ENCODE data around the gene PLEKHB2. TPM values are rescaled to one million over a fixed set of nuclear protein-coding genes. Genes with fewer than 3 reads are reported as not detected.
"Not testable (repeated sequence)": the region's sequence is repeated elsewhere in the genome, so short reads cannot be mapped to it uniquely, and the experiment has no call there.

PLEKHB2 gene
- total RNA-seq, 1 donor from 2014 or later = 57.7 TPM

DNA sequence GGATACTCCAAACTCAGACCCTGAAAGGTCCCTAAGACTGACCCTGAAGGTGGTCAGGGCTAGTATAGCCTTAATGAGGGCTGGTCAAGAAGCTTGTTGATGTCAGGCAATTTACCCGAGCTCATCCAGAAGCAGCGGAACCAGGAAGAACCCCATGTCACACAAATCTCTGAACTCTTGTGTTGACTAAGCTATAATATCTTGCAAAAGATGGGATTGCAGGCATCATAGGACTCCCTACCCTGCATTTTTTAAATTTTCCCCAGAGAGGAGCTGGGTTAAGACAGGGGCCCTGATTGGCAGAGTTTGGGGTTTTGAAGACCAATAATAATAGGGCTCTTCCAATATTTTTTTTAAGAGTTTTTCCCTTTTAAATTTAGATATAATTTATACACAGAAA, 2.0 kb upstream of the PLEKHB2 start:
- Mint-ChIP-seq H3K4me3 (ENCODE audit: unreplicated experiment) (no peak overlapping the region), H3K9me3 (ENCODE audit: low read depth) (no peaks in the 10 kb centered on the region), H3K27me3 (ENCODE audit: low read depth) (no peaks in the 10 kb centered on the region), H3K27ac (ENCODE audit: unreplicated experiment) (no peak overlapping the region), H3K36me3 (ENCODE audit: low read depth) (peaks cover 2% of the 10 kb centered on the region), H3K4me1 (ENCODE audit: low read depth) (peaks cover 26% of the 10 kb centered on the region)
- DNase-seq (ENCODE audit: low spot score) = no peak
- TF ChIP-seq, protein P1, sequence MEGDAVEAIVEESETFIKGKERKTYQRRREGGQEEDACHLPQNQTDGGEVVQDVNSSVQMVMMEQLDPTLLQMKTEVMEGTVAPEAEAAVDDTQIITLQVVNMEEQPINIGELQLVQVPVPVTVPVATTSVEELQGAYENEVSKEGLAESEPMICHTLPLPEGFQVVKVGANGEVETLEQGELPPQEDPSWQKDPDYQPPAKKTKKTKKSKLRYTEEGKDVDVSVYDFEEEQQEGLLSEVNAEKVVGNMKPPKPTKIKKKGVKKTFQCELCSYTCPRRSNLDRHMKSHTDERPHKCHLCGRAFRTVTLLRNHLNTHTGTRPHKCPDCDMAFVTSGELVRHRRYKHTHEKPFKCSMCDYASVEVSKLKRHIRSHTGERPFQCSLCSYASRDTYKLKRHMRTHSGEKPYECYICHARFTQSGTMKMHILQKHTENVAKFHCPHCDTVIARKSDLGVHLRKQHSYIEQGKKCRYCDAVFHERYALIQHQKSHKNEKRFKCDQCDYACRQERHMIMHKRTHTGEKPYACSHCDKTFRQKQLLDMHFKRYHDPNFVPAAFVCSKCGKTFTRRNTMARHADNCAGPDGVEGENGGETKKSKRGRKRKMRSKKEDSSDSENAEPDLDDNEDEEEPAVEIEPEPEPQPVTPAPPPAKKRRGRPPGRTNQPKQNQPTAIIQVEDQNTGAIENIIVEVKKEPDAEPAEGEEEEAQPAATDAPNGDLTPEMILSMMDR (IDR thresholded peaks at IDR 0.05) = no peak

DNA sequence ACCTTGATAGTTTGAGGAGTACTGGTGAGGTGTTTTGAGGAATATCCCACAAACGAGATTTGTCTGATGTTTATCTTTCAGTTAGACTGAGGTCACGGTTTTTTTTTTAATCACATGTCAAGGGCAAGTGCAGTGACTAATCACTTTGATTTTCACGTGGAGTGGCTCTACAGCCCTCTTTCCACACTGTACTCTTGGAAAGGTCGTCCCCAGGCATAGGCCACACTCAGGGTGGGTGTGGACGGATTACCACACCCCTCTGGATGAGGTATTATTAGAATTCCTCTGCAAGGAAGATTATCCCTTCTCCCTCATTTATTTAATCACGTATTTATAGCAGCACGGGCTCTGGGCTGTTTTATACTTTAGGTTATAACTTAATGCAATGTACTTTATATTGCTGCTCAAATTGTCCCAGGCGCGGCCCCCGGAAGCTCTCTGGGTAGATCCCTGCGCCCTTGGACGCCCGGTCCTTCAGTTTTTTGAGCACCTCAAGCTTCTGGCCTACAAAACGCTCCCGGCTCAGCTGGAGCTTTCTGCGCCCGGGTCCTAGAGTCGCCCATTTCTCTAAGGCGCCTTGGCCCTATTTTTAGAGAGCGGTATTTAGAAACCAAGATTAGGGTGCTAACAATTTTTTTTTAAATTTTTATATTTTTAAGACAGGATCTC, 515 bp upstream of the PLEKHB2 start:
- no peaks in the 10 kb centered on the region for H3K27me3 Mint-ChIP-seq (ENCODE audit: low read depth)
- DNase-seq (ENCODE audit: low spot score) = no peak
- TF ChIP-seq, protein P1 (IDR thresholded peaks at IDR 0.05) = no peak
- H3K9me3 Mint-ChIP-seq (ENCODE audit: low read depth) = no peaks in the 10 kb centered on the region
- H3K36me3 Mint-ChIP-seq (ENCODE audit: low read depth) = peaks cover 3% of the 10 kb centered on the region
- peaks cover 34% of the 10 kb centered on the region for H3K4me1 Mint-ChIP-seq (ENCODE audit: low read depth)
- peak overlapping the region; percentile 97 for H3K27ac Mint-ChIP-seq (ENCODE audit: unreplicated experiment)
- H3K4me3 Mint-ChIP-seq (ENCODE audit: unreplicated experiment) = peak overlapping the region; percentile 91

DNA sequence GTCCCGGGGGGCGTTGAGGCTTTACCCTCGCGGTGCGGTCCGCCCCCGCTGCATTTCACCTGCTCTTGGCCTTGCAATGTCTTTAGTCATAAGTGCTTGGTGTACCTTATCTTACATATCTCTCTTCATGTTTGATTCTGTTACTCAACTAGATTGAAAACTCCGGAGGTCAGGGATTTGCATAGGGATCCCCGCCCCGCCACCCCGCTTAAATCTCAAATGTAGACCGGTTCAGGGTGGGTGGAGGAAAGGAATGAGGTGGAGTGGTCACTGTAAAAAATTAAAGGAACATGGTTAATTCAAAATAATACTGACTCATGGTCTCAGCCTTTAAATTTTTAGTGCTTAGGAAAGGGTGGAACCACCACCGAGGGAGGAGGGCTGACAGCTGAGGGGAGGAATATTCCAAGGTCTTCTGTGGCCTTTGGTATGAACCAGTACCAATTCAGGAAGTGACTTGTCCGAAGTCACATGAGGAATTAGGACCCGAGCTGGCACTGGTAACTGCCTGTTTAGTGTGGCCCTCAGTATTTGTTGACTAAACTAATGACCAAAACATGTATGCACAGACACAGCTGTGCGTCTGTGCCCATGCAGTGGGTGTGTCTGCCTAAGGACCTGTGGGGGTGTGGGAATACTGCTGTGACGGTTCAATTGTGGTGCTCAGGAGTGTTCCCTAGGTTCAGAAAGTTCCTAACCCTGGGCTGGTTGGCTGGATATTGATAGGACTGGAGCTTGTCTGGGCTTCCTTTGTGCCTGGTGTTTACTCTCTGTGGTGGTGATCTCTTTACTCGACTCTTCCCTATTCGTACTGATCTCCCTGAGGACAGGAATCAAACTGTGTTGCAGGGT, 1.0 kb downstream of the PLEKHB2 start:
- H3K27ac Mint-ChIP-seq (ENCODE audit: unreplicated experiment) = peak overlapping the region; percentile 97
- peak overlapping the region; percentile 91 for H3K4me3 Mint-ChIP-seq (ENCODE audit: unreplicated experiment)
- H3K27me3 Mint-ChIP-seq (ENCODE audit: low read depth) = no peaks in the 10 kb centered on the region
- TF ChIP-seq, protein P1 (IDR thresholded peaks at IDR 0.05) = no peak
- no peaks in the 10 kb centered on the region for H3K9me3 Mint-ChIP-seq (ENCODE audit: low read depth)
- DNase-seq (ENCODE audit: low spot score) = no peak
- H3K4me1 Mint-ChIP-seq (ENCODE audit: low read depth) = peaks cover 41% of the 10 kb centered on the region
- peaks cover 3% of the 10 kb centered on the region for H3K36me3 Mint-ChIP-seq (ENCODE audit: low read depth)

DNA sequence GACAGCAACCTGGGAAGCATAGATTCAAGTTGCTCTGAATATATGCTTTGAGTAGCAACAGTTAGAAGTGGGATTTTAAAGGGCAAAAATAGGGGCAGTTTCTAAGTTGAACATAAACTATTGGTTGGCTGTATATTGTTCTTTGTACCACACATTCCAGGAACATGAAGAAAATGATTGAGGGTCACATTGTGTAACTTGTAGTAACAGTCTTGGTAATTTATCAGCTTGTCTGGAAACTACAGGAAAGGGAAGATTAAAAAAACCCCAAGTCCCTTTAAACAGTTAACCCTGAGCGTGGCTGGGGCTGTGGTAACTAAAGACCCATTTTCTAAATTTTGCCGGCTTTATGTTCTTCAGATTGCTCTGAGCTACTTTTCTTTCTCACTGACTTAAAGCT, 7.4 kb downstream of the PLEKHB2 start:
- Mint-ChIP-seq H3K4me1 (ENCODE audit: low read depth) (peaks cover 48% of the 10 kb centered on the region), H3K36me3 (ENCODE audit: low read depth) (peaks cover 4% of the 10 kb centered on the region), H3K27me3 (ENCODE audit: low read depth) (no peaks in the 10 kb centered on the region), H3K27ac (ENCODE audit: unreplicated experiment) (no peak overlapping the region), H3K9me3 (ENCODE audit: low read depth) (no peaks in the 10 kb centered on the region), H3K4me3 (ENCODE audit: unreplicated experiment) (no peak overlapping the region)
- DNase-seq (ENCODE audit: low spot score) = no peak
- TF ChIP-seq, protein P1 (IDR thresholded peaks at IDR 0.05) = no peak

DNA sequence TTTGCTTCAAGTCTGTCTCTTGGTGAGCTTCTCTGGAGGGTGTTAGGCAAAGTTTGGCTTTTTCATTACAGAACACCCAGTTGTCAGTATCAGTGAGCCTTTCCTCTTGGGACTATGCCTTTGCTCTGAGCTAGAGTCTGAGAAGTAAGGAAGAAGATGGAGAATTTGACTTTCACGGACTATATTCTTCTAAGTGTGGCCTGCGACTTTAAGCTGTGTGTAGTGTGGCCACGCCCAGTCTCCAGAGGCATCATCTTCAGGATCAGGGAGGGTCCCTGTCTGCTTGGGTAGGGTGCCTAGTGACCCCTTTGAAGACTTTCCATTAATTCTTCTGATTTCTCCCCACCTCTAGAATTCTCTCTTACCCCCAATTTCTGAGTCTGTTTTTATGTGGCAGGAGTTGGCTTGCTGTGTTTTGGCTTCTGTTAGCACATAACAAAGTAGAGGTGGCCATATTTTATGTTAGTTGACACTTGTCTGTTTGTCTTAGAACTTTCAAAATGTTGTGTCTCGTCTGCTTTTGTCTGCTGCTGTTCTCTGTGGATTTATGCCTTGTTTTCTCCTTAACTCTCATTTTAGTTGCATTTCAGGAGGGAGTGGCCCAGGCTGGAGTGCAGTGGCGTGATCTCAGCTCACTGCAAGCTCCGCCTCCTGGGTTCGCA, 8.6 kb downstream of the PLEKHB2 start:
- Mint-ChIP-seq H3K4me1 (ENCODE audit: low read depth) (peaks cover 44% of the 10 kb centered on the region), H3K27ac (ENCODE audit: unreplicated experiment) (no peak overlapping the region), H3K9me3 (ENCODE audit: low read depth) (no peaks in the 10 kb centered on the region), H3K27me3 (ENCODE audit: low read depth) (no peaks in the 10 kb centered on the region), H3K36me3 (ENCODE audit: low read depth) (peaks cover 4% of the 10 kb centered on the region), H3K4me3 (ENCODE audit: unreplicated experiment) (no peak overlapping the region)
- TF ChIP-seq, protein P1 (IDR thresholded peaks at IDR 0.05) = no peak
- DNase-seq (ENCODE audit: low spot score) = no peak

DNA sequence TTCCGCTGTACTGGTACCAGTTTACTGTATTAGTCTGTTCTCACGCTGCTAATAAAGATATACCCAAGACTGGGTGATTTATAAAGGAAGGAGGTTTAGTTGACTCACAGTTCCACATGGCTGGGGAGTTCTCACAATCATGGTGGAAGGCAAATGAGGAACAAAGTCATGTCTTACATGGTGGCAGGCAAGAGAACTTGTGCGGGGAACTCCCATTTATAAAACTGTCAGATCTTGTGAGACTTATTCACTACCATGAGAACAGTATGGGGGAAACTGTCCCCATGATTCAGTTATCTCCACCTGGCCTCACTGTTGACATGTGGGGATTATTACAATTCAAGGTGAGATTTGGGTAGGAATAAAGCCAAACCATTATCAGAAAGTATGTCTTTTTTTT, 9.8 kb downstream of the PLEKHB2 start:
- not testable (repeated sequence) for H3K4me3 Mint-ChIP-seq (ENCODE audit: unreplicated experiment); H3K27me3 Mint-ChIP-seq (ENCODE audit: low read depth); H3K27ac Mint-ChIP-seq (ENCODE audit: unreplicated experiment); DNase-seq (ENCODE audit: low spot score); H3K36me3 Mint-ChIP-seq (ENCODE audit: low read depth); H3K9me3 Mint-ChIP-seq (ENCODE audit: low read depth)
- peaks cover 46% of the 10 kb centered on the region for H3K4me1 Mint-ChIP-seq (ENCODE audit: low read depth)

Measured in chondrocyte (in vitro differentiated cells).